Fibroblast of skin of right biceps (primary cell): ENCODE measurements around the gene LRRFIP1.

Experiments
- DNase-seq: peaks from one replicate; pipeline ENCODE4 v3.0.0-alpha.2; 2013

LRRFIP1 gene

DNA sequence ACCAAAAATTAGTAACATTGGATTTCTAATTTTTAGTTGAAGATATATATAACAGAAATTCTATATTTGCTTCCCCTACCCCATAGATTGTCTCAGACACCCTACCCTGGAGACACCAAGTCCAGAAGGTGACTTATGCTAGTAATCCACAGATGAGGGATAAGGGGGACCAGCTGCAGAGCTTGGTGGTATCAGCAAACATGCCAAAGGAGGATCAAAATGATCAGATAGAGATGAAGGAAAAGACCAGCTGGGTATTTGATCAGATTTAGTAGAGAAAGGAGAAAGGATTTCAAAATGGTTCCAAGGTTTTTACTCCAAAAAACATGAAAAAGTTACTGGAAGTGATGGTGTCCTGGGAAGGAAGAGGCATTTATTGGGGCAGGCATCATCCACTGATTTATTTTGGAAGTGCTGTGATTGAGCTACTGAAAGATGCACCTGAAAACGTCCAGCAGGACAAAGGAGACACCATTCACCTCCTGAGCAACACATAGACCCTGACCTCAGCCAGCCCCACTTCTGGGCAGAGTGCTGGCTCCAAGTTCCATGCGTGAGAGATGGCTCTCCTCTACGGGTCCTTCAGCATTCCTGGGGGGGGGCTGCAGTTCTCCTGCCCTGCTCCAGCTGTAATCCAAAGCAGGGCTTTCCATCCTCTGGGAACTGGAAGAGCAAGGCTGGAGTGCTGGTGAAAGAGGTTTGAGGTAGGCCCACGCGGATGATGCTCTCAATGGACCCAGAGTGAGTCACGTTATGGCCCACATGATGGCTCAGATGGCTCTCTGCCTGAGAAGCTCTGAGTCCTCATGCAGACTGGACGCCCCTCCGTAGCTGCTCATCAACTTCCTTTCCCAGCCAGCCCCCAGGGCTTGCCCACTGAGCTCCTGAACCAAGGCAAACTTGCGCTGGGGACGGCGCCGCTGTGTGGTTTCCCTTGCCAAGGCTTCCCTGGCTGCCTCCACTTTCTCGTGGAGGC is 3.7 kb upstream of the LRRFIP1 start:
- peak; percentile 49 for DNase-seq

DNA sequence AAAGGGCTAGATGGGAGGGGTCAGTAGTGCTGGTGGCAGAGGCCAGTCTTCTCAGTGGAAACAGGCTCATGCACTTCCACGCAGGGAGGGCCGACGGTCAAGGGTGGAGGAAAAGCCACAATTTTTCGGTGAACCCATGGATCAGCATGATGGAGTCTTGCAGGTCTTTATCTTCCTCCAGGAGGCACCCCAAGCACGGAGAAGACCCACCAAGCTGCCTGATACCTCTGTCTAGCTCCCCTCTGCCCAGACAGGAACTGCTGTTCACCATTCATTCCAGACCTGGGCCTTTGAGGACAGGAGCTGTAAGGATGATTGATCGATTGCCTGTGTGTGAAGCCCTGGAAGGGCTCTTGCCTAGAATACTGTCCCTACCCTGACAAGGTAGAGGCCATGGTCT is 2.8 kb upstream of the LRRFIP1 start:
- no peak for DNase-seq

DNA sequence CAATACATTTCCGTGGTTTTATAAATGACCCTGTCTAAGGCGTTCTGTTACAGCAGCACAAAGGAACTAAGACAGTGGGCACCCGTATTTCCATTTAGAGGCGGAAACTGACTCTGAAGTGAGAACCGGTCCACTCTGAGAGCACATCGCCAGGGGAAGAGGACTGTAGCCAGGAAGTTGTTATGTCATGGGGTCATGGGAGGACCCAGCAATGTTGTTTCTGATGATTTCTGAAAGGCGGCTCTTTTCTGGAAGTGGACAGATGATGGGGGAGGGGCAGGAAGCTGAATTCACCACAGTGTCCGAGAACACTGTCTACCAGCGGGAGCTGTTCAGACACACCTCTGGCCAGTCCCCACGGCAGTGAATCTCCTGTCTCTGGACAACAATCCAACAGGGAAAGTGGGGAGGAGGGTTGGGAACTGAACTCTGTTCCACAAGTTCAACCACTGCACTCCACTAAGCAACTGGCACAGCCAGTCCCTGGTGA is 2.1 kb upstream of the LRRFIP1 start:
- no peak for DNase-seq

DNA sequence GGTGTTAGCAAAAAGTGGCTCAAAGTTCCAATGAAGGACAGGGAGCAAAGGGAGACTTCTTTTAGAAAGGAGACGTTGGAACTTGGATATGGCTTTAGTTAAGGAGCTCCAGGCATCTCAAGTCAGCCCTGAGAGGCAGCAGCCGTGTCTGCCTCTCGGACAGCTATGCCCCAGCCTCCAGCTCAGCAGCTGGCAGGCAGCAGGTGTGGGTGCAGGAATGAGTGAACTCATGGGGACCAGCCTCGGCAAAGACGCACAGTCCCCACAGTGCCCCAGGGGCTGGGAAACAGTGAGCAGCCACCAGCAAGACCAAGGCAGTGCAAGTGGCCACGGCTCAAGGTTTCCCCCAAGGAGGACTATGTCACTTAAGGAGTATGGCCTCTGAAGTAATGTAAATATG is 1.6 kb upstream of the LRRFIP1 start:
- DNase-seq: no peak

DNA sequence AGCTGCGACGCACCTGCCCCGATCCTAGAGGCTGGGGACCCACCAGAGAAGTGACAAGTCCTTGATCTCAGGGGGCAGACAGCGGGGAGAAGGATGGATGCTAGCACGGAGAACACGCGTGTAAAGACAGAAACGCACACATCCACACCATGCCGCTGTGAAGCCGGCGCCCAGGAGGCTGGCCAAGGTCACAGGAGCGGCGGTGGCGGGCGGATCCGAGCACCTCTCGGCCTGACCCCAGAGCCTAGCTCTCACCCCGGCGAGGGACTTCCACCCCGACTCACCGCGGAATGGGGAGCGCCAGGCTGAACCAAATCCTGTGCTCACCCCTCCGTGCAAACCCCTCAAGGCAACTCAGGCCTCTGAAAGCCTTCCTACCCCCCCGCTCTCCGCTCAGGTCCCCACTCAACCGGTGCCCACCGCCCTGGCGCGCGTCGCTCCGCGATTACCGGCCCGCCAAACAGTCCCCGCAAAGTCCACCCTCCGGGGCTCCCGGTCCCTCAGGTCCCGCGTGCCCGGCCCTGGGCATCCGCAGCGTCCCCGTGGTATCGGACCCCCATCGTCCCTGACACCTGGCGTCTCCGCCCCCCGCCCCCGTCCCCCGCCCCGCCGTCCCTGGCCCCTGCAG is 460 bp upstream of the LRRFIP1 start:
- DNase-seq: no peak

DNA sequence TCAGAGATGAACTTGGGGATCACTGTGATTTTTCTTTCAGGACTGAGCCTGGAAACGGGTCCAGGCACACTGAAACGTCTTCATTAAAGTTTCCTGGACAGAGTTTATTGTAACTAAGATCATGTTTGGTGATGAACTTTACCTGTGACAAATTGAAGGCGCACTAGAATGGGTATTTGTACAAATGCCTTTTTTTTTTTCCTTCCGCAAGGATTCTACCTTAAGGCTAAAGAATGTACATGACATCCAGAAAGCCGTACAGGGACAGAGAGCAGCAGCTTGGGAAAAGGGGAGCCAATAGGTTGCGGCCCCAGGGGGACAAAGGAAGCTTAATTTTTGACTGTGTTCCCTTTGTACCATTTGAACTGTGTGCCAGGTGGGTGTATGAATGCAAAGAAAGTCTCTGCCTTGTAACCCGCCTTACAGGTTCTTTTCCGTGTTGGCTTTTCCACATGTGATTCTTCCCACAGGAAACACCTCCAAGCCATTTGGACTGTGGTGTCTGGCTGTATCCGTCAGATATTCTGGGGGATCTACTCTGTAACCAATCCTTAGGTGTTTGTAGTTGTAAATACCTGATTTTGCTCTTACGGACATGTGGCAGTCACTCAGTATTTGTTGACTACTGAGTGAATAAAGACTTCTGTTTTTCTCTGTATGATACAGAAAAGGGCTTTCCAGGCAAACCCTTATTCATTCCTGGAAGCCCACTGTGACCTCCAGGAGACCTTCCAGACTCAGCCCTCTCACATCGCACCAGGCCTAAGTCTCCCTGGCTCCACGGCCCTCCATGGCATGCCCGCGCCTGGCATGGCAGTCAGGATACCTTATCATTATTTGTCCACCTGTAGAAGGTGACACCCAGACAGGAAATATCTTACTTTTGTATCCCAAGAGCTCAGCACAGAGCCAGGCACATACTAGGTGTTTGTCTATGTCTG is 1.1 kb downstream of the LRRFIP1 start:
- no peak for DNase-seq

DNA sequence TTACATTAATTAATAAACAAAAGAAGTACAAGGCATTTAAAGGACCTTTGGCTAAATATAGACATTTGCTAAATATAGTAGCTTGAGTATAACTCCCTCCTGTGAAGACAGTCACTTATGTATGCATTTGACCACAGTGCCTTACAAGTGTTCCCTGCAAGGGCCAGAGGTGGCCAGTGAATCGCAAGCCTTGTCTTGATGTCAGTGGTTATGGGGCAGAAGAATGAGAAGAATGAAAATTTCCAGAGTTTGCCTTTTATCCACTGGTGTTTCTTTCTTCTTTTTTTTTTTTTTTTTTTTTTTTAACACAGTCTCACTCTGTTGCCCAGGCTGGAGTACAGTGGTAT is 1.8 kb downstream of the LRRFIP1 start:
- peak; percentile 35 for DNase-seq

DNA sequence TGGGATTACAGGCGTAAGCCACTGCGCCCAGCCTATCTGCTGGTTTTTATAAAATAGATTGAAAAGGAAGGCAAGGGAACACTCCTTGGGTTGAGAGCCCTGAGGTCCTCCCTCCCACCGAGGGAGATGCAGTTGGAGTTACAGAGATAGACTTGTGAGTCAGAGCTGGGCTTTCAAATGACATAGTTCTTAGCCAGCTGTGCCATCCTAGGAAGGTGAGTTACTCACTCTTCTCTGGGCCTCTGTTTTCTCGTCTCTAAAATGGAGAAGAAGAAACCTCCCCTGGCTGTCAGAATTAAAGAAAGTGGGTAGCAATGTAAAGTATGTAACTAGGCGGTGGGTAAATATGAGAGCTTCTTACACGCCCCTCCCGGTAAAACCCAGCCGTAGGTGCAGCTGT is 2.4 kb downstream of the LRRFIP1 start:
- peak; percentile 67 for DNase-seq

DNA sequence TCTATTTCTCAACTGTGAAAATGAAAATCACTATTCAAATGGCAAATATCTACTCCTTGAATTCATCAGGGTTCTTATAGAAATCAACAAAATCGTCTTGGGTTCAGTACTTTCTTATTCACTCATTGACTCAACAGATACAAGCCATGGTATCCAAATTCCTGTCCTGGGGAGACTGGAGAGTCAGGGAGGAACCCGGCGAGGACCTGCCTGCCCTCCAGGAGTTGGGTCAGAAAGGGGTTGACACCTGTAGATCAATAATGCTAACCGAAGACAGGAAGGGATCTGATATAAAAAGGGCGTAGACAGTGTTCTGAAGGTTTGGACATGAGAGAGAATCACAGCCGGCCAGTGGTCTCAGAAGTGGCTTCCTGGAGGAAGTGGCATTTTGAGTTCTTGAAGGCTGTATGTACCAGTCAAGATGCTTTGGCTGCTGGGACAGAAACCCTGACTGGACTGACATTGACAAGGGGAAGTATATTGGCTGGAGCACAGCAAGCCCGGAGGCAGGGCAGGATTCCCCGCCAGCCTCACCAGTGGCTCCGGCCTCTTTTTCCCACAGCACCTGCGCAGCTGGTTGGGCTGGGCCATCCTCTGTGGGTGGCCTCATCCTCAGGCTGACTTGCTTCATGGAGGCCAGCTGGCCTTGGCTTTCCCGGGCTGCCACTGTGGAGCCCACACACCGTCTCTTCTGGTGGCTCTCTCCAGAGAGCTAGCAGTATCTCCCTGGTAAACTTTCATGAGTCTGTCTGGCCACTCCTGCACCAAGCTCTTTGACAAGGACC is 3.0 kb downstream of the LRRFIP1 start:
- DNase-seq: no peak

DNA sequence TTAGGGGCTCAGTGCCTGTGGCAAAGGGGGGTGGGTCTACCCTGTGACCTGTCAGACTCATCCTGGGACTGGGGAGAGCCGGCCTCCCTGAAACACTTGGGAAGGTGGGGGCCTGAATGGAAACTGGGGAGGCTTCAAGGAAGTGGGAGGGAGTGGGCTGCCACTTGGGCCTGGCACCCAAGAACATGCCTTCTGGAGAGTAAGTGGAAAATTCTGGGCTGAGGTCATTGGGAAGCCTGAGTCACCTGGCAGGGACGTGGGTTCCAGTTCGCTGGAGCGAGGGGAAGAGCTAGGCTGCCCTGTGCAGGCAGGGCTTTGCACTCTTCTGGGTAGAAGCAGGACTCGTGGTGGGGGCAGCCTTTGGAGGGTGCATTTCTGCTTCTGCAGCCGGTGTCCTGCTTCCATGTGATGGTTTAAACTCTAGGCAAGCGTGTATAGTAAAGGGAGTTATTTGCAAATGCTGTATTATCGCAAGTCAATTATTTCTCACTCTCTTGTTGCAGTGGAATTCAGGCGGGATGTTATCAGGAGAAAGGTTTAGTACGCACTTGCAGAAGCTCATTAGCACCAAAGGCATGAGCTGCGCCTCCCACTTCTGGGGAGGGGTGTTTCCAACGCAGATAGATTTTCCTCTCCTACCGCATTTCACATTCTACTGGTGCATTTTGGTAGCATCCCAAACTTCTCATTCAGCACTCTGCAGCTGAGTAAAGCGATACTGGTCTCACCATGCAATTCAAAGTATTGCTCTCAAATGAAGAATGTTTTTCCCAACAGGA is 3.8 kb downstream of the LRRFIP1 start:
- no peak for DNase-seq

DNA sequence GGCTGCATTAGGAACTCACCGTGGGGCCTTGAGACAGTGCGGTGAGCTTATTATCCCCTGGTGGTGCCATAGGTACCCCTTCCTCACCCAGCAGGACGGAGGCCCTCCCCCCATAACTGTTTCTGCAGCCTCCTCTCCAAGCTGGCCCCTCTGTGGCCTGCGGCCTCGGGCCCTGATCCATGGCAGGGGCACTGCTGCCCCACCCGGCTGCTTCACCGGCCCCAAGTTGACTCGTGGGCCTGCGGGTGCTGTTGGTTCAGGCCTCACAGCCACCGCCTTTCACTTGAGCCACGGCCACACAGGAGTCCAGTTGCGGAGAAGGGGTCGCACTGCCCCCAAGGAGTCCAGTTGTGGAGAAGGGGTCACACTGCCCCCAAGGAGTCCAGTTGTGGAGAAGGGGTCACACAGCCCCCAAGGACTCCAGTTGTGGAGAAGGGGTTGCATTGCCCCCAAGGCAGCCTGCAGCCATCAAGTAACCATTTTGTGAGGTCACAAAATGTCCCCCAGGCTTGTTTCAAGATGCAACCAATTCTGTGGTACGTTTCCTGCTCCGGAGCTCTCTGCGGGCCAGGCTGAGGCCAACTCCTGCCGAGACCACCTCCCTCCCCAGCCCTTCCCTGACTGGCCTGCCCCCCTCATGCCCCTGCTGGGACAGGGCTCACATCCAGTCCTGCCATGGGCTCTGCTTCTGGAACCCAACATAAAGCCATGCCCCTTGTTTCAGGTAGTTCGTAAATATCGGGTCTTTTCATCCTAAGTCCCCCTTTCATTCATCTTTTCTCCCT is 4.6 kb downstream of the LRRFIP1 start:
- no peak for DNase-seq

DNA sequence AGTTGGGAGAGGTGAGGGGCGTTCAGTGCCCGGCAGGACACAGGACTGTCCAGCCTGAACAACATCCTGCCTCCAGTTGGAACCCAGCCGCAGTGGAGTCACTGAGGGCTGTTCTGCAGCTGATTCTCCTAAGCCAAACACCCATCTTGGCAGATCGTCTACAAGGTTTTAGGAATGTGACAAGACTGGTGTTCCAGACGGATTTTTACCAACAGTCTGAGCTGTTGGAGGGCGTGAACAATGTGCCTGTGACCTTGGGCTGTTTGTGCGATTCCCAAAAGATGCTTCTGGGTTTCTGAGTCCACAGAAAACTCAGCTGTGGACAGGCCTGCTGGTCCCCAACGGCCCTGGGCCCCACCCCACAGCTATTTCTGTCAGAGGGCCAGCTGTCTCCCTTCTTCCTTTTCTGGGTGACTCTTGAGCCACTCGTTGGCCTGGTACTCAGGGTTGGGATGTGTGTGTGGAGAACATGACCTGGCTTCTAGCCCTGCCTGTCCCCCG is 5.7 kb downstream of the LRRFIP1 start:
- DNase-seq: no peak

DNA sequence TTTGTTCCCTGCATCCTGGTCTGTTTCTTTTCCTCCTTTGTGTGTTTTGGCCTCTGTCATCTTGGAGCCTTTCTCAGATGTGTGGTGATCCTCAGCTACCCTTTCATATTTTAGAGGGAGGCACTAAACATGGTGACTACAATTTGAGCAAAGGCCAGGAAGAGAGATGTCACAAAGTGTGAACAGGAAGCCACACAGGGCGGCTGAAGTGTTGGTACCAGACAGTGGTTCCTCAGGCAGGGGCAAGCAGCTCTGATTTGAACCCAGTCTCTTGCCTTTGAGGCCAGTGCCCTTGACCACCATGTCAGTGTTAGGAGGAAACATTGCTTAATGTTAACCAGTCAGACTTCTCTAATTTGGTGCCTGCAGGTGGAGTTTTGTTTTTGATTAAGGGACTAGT is 9.2 kb downstream of the LRRFIP1 start:
- no peak for DNase-seq

DNA sequence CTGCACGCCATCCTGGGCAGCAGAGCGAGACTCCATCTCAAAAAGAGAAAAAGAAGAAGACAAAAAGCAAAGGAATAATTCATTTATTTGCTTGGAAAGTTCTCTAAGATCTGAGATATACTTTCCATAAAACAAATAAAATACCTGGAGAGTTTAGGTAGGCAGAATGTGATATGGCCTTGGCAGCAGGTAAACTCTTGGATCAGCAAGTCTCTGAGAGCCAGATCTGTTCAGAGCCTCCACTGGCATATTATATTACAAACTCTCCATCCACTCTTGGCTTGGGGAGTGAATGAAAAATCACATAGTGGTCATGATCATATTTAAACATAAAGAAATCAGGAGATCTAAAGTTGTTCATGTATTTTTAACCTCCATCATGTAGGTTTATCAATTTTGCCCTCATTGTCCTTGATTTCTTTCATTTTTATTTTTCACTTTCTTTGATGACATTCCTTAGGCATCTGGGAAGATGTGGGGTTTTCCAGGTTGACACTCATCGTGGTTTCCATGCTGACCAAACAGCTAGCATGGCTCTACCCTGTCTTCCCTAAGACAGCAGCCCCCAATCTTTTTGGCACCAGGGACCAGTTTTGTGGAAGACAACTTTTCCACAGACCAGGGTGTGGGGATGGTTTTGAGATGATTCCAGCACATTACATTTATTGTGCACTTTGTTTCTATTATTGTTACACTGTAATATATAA is 10.2 kb downstream of the LRRFIP1 start:
- DNase-seq: no peak

DNA sequence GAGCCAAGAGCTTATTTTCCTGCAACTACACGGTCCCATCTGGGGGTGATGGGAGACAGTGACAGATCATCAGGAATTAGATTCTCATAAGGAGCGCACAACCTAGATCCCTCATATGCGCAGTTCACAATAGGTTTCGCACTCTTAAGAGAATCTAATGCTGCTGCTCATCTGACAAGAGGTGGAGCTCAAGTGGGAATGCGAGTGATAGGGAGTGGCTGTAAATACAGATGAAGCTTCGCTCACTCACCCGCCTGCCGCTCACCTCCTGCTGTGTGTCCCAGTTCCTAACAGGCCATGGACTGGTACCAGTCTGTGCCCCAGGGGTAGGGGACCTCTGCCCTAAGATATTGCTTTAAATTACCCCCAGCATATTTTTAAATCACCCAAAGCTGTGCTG is 10.8 kb downstream of the LRRFIP1 start:
- no peak for DNase-seq

DNA sequence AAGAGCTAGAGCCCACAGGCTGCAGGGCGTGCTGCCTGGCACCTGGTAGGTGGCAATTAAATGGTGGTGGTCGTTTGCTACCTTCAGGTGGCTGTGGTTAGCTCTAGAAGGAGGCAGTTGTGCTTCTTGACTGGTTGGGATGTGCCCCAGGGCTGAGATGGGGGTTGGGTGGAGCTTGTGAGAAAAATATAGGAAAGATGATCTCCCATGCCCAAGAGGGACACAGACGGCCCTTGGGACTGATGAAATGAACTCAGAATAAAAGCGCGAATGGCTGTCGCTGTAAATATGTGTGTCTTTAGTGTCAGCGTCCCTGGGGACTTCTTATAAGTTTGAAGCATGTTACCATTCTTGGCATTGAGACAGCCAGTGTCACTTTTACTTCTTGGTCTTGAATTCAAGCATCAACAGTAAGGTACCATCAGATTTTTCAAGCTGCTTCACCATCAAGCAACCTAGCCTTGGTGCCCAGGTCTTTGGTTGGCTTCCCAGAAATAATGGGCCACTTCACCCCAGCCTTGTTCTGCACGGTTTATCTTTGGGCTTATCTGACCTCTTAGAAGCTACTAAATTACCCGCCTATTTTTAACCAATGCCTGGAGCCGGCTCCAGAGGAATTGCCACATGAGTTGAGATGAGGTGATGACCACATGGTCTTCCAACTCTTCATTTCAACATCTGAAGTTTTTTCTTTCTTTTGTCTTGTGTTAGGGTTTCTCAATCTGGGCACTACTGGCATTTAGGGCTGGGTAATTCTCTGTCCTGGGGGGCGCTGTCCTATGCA is 11.9 kb downstream of the LRRFIP1 start:
- DNase-seq: no peak

DNA sequence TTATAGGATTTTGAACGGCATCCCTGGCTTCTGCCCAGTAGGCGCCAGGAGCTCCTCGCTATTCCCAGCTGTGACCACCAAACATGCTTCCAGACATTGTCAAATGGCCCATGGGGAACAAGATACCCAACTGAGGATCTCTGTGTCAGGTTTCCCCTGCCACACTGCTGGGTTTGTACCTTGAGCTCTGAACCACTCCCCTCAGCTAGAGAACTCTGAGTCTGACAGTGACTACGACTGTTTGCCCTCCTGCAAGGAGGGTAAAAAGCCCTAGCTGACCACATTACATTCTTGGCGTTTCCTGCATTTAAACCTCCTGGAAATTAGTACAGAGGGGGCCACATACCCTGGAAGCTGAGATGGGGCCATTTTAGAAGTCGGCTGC is 12.4 kb downstream of the LRRFIP1 start:
- DNase-seq: no peak

DNA sequence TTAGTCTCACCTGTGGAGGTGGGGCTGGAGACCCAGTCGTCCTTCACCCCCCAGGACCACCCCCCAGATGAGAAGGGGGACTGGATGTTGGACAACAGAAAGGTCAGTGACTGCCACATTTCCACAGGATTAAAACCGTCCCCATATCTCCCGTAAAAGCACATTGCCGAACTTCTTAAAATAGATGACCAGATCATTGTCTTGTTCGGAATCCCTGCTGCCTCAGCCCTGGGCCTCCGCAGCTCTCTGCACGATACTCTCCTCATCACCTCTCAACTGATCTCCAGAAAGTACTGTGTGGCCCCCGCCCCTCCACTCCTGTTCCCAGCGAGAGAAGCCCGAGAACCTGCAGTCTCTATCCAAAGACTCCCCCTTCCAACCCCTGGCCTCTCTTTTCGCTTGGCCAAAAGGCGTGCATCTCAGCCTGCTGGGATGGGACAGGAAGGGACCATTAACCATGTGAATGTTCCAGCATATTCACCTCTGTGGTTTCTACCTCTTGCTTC is 13.2 kb downstream of the LRRFIP1 start:
- DNase-seq: no peak
